K562 (cell line): ENCODE measurements around the gene MADD. TPM values are rescaled to one million over a fixed set of nuclear protein-coding genes. Genes with fewer than 3 reads are reported as not detected.

Experiments
- ATF1 ChIP-seq, 2 experiments: fragments of 450-650 bp in 1 of 2; IDR thresholded peaks; 2 replicates each; pipeline ENCODE4 v1.6.1; 2016; ENCODE audit warnings: missing compliant biosample characterization in 1 of 2, missing genetic modification characterization in 1 of 2
- CBX3 ChIP-seq, 2 experiments: IDR thresholded peaks; 1 replicate in 1 of 2; 2 replicates in 1 of 2; pipeline ENCODE4 v1.6.1; 2012; ENCODE audit warnings: inconsistent platforms in 2 of 2, low read length in 2 of 2, borderline replicate concordance in 1 of 2, control low read depth in 1 of 2
- CEBPG ChIP-seq, 3 experiments: fragments of 200-800 bp in 1 of 3; sonication (Bioruptor generic) in 1 of 3; sonication (generic) in 1 of 3; formaldehyde crosslinking in 1 of 3; IDR thresholded peaks in 2 of 3; conservative IDR thresholded peaks in 1 of 3; 2 replicates each; pipeline versions ENCODE4 v1.6.1 to v1.8.0; 2016 to 2022; ENCODE audit warnings: missing compliant biosample characterization in 2 of 3, missing genetic modification characterization in 2 of 3, mild to moderate bottlenecking in 1 of 3, missing genetic modification reagents in 1 of 3
- EP300 ChIP-seq: IDR thresholded peaks from 2 replicates; pipeline ENCODE4 v1.6.1; 2012; ENCODE audit warnings: low read length, improper control_type of control experiment
- LCOR ChIP-seq: sonication (generic); formaldehyde crosslinking; IDR thresholded peaks from 2 replicates; pipeline ENCODE4 v1.8.0; 2022; ENCODE audit warnings: mild to moderate bottlenecking, missing genetic modification reagents
- NRF1 ChIP-seq, 2 experiments: fragments of 450-650 bp; IDR thresholded peaks in 1 of 2; conservative IDR thresholded peaks in 1 of 2; 2 replicates each; pipeline ENCODE4 v1.6.1; 2014; ENCODE audit warnings: mild to moderate bottlenecking in 2 of 2
- POLR2G ChIP-seq: fragments of 200-400 bp; formaldehyde crosslinking; IDR thresholded peaks from 2 replicates; pipeline ENCODE4 v1.6.1; 2017; ENCODE audit warnings: low read depth, mild to moderate bottlenecking, antibody characterized with exemption, low read length, moderate library complexity
- RBM14 ChIP-seq: fragments of 200-400 bp; formaldehyde crosslinking; IDR thresholded peaks from 2 replicates; pipeline ENCODE4 v1.6.1; 2018; ENCODE audit warnings: low read depth, mild to moderate bottlenecking, low read length, moderate library complexity, borderline replicate concordance; ENCODE audit not compliant: insufficient read depth
- SMAD1 ChIP-seq: fragments of 150-350 bp; IDR thresholded peaks from 2 replicates; pipeline ENCODE4 v1.6.1; 2014; ENCODE audit warnings: low read length, low read depth; ENCODE audit not compliant: partially characterized antibody
- SUPT5H ChIP-seq: fragments of 450-650 bp; IDR thresholded peaks from 2 replicates; pipeline ENCODE4 v1.6.1; 2016
- TCF15 ChIP-seq: fragments of 250-450 bp; sonication (Bioruptor Pico); IDR thresholded peaks from 2 replicates; pipeline ENCODE4 v1.8.0; 2022; ENCODE audit warnings: moderate library complexity, mild to moderate bottlenecking, inconsistent platforms
- VEZF1 ChIP-seq: fragments of 200-800 bp; sonication (Bioruptor generic); IDR thresholded peaks from 2 replicates; pipeline ENCODE4 v1.6.1; 2017; ENCODE audit warnings: missing genetic modification characterization, missing compliant biosample characterization
- ZFX ChIP-seq: sonication (generic); formaldehyde crosslinking; IDR thresholded peaks from 2 replicates; pipeline ENCODE4 v1.8.0; 2022; ENCODE audit warnings: mild to moderate bottlenecking, missing genetic modification reagents, moderate library complexity
- ZNF384 ChIP-seq: IDR thresholded peaks from 2 replicates; pipeline ENCODE4 v1.6.1; 2012; ENCODE audit warnings: low read depth, low read length, improper control_type of control experiment
- polyA plus RNA-seq, 8 experiments: library from polyadenylated mRNA; depleted of rRNA in 4 of 8; stranded (reverse) in 5 of 8; unstranded in 3 of 8; fragments of >200 nt; fragmentation: Nextera tagmentation in 2 of 8; fragmentation: Illumina TruSeq in 1 of 8; extraction: Ambion mirVana in 2 of 8; extraction: Trizol in 1 of 8; gene quantifications; 2 replicates each; pipeline versions ENCODE4 v1.2.1 to v1.2.3, GENCODE V29; 2011 to 2014; ENCODE audit warnings: inconsistent platforms in 1 of 8, missing spikeins in 1 of 8
- total RNA-seq, 7 experiments: library from RNA; depleted of rRNA in 6 of 7; stranded (reverse); fragments of >200 nt in 6 of 7; fragmentation: Illumina TruSeq in 2 of 7; extraction: Trizol in 2 of 7; gene quantifications; 2 replicates each; pipeline versions ENCODE4 v1.2.1 to v1.2.3, GENCODE V29; 2011 to 2021; ENCODE audit warnings: low replicate concordance in 1 of 7
- TF ChIP-seq, protein P1 (sequence below): fragments of 450-650 bp; IDR thresholded peaks from 2 replicates; pipeline ENCODE4 v1.6.1; 2017; ENCODE audit warnings: antibody characterized with exemption, mild to moderate bottlenecking
- TF ChIP-seq, protein P2 (sequence below): fragments of 450-650 bp; IDR thresholded peaks from 2 replicates; pipeline ENCODE4 v1.6.1; 2016; ENCODE audit warnings: low read depth, mild to moderate bottlenecking, moderate library complexity
- TF ChIP-seq, protein P3 (sequence below), 2 experiments: IDR thresholded peaks; 2 replicates each; pipeline ENCODE4 v1.6.1; 2011; ENCODE audit warnings: borderline replicate concordance in 1 of 2, control low read depth in 1 of 2, low read depth in 1 of 2, low read length in 1 of 2, mild to moderate bottlenecking in 1 of 2, mixed read lengths in 1 of 2, moderate library complexity in 1 of 2; ENCODE audit not compliant: insufficient read depth in 1 of 2, insufficient read length in 1 of 2, poor library complexity in 1 of 2, severe bottlenecking in 1 of 2; ENCODE audit errors: extremely low read depth in 1 of 2

Gene MADD
- total and polyA plus RNA-seq, 9 of the 15 experiments (the other 6 are each of a cell fraction or from before 2014, with no cell fraction given), result 0.68 to 57.6 (median 33.6) TPM

- TF ChIP-seq, protein P1, sequence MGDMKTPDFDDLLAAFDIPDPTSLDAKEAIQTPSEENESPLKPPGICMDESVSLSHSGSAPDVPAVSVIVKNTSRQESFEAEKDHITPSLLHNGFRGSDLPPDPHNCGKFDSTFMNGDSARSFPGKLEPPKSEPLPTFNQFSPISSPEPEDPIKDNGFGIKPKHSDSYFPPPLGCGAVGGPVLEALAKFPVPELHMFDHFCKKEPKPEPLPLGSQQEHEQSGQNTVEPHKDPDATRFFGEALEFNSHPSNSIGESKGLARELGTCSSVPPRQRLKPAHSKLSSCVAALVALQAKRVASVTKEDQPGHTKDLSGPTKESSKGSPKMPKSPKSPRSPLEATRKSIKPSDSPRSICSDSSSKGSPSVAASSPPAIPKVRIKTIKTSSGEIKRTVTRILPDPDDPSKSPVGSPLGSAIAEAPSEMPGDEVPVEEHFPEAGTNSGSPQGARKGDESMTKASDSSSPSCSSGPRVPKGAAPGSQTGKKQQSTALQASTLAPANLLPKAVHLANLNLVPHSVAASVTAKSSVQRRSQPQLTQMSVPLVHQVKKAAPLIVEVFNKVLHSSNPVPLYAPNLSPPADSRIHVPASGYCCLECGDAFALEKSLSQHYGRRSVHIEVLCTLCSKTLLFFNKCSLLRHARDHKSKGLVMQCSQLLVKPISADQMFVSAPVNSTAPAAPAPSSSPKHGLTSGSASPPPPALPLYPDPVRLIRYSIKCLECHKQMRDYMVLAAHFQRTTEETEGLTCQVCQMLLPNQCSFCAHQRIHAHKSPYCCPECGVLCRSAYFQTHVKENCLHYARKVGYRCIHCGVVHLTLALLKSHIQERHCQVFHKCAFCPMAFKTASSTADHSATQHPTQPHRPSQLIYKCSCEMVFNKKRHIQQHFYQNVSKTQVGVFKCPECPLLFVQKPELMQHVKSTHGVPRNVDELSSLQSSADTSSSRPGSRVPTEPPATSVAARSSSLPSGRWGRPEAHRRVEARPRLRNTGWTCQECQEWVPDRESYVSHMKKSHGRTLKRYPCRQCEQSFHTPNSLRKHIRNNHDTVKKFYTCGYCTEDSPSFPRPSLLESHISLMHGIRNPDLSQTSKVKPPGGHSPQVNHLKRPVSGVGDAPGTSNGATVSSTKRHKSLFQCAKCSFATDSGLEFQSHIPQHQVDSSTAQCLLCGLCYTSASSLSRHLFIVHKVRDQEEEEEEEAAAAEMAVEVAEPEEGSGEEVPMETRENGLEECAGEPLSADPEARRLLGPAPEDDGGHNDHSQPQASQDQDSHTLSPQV, result peak; percentile 92
- TF ChIP-seq ATF1 (CRISPR knock-in tag; IDR thresholded peaks at IDR 0.05) (no peak), ATF1 (tag; IDR thresholded peaks at IDR 0.05) (peak; percentile 87), TCF15 (CRISPR knock-in tag) (0 out of 2 replicates have a peak, but pooled peaks have one; percentile 46), POLR2G (peak; percentile 82), RBM14 (0 out of 2 replicates have a peak, but pooled peaks have one; percentile 60), EP300 (peak; percentile 94), LCOR (0 out of 2 replicates have a peak, but pooled peaks have one; percentile 56), CBX3 (IDR thresholded peaks at IDR 0.05; ENCODE audit: borderline replicate concordance in 1 of 2, low read length in 2 of 2) (peak in 1 of 2 experiments; percentile 81; a peak in 1 of 3 replicates), NRF1 (conservative IDR thresholded peaks at IDR 0.05 in 1 of 2, IDR thresholded peaks at IDR 0.05 in 1 of 2) (peak; percentile 62 to 72), SUPT5H (peak; percentile 74), ZNF384 (no peak), SMAD1 (peak; percentile 54), CEBPG (CRISPR knock-in tag; IDR thresholded peaks at IDR 0.05) (peak; percentile 58; the same call in 1 of the 2 replicates), CEBPG (tag; conservative IDR thresholded peaks at IDR 0.05 in 1 of 2, IDR thresholded peaks at IDR 0.05 in 1 of 2) (peak; percentile 61 to 71), ZFX (peak; percentile 91), VEZF1 (CRISPR knock-in tag) (peak; percentile 96)
- TF ChIP-seq, protein P2, sequence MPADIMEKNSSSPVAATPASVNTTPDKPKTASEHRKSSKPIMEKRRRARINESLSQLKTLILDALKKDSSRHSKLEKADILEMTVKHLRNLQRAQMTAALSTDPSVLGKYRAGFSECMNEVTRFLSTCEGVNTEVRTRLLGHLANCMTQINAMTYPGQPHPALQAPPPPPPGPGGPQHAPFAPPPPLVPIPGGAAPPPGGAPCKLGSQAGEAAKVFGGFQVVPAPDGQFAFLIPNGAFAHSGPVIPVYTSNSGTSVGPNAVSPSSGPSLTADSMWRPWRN, result peak; percentile 77
- TF ChIP-seq, protein P3, sequence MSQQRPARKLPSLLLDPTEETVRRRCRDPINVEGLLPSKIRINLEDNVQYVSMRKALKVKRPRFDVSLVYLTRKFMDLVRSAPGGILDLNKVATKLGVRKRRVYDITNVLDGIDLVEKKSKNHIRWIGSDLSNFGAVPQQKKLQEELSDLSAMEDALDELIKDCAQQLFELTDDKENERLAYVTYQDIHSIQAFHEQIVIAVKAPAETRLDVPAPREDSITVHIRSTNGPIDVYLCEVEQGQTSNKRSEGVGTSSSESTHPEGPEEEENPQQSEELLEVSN (IDR thresholded peaks at IDR 0.05; ENCODE audit: borderline replicate concordance in 1 of 2, extremely low read depth in 1 of 2, insufficient read depth in 1 of 2, insufficient read length in 1 of 2, low read depth in 1 of 2, low read length in 1 of 2, poor library complexity in 1 of 2, severe bottlenecking in 1 of 2), result peak in 1 of 2 experiments; percentile 66
These were observed 108.3 kb downstream of the MADD start, which contains the start of gene SPI1 (continued) for GRCh38 chr11:47378010-47378835.
